ENCODE data around the gene OPCML. TPM values are rescaled to one million over a fixed set of nuclear protein-coding genes. Genes with fewer than 3 reads are reported as not detected.

OPCML gene
- total RNA-seq, 5 donors from 2014 or later (not counting 1 experiment from before 2014, with no cell fraction given): not detected

DNA sequence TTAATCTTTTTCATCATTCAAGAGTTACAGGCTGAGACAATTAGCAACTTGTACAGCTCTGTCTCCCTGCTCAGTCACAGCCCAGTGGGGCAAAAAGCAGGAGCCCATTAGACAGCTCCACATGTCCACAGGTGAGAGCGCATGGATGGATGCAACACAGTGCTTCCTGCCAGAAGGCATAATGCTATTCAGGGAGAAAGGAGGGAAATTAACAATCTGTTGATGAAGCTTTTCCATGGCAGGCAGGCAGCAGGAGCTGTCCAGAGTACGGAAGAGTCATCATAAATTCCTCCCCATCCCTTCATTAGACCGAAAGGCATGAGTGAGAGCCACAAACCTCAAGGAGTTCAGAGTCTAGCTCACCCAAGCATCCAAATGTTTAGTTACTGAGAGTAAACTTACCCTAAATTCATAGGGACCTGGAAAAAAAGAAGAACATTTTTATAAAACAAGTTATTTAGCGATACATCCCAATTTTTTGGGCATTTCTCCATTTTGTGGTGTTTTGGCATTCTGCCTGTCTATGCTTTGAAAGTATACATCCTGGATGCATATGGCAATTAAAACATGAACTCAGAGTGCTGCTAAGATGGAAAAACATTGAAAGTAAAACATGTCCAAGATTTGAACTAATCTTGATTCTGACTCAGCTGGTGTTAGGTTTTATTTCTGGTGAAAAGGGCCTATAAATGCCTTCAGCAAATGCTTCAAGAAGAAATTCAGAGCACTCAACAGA lies 428.1 kb downstream of the OPCML start:
- no peaks in the 10 kb centered on the region for H3K36me3 Mint-ChIP-seq
- H3K4me1 ChIP-seq (ENCODE audit: control insufficient read depth in 1 of 2, extremely low read depth in 1 of 2, insufficient read depth in 2 of 2, low read length in 2 of 2): no peaks in the 10 kb centered on the region
- no peak for ATAC-seq (replicated peaks in 1 of 4)

DNA sequence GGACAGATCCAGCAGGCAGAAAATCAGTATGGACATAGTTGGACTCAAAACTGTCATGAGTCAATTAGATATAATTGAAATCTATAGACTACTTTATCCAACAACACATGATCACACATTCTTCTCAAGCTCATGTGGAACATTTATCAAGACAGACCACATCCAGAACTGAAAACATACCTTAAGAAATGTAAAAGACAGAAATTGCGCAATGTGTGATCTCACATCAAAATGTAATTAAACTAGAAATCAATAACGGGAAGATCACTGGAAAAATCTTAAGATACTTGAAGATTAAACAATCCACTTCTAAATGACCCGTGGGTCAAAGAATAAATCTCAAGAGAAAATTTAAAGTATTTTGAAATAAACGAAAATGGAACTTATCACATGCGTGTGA lies 435.3 kb downstream of the OPCML start:
- Mint-ChIP-seq H3K27ac (no peak overlapping the region), H3K27me3 (peaks cover 0 to under 1% of the 10 kb centered on the region in 2 donors), H3K36me3 (no peaks in the 10 kb centered on the region), H3K4me3 (no peak overlapping the region), H3K4me1 (no peaks in the 10 kb centered on the region), H3K9me3 (peaks cover 4 to 12% (median 5%) of the 10 kb centered on the region in 3 donors)
- no peaks in the 10 kb centered on the region for H3K4me1 ChIP-seq (ENCODE audit: control insufficient read depth in 1 of 2, extremely low read depth in 1 of 2, insufficient read depth in 2 of 2, low read length in 2 of 2)
- H3K36me3 ChIP-seq (ENCODE audit: control insufficient read depth in 2 of 2, extremely low read depth in 1 of 2, insufficient read depth in 1 of 2, low read length in 1 of 2): no peaks in the 10 kb centered on the region
- no peak overlapping the region for H3K27ac ChIP-seq (ENCODE audit: low read length)
- POLR2A ChIA-PET: no interaction called here
- H3K27me3 ChIP-seq (replicated peaks in 1 of 2; ENCODE audit: control insufficient read depth in 2 of 2, extremely low read depth in 1 of 2, insufficient read depth in 2 of 2, low read length in 1 of 2): no peaks in the 10 kb centered on the region
- DNase-seq (no peak), ATAC-seq (replicated peaks in 1 of 4) (no peak)
- CTCF ChIA-PET: no interaction called here
- no peaks in the 10 kb centered on the region for H3K9me3 ChIP-seq
- no CpG with 5 or more reads among the region's 5 CpGs for WGBS (ENCODE audit: insufficient coverage)
- H3K4me3 ChIP-seq (ENCODE audit: control insufficient read depth in 1 of 2, extremely low read depth in 1 of 2, low read length in 1 of 2): no peak overlapping the region

More for the DNA sequence above, 428.1 kb downstream of the OPCML start:
- Histone ChIP-seq H3K9me3 (no peaks in the 10 kb centered on the region), H3K27ac (ENCODE audit: low read length) (no peak overlapping the region), H3K36me3 (ENCODE audit: control insufficient read depth in 2 of 2, extremely low read depth in 1 of 2, insufficient read depth in 1 of 2, low read length in 1 of 2) (no peaks in the 10 kb centered on the region), H3K4me3 (ENCODE audit: control insufficient read depth in 1 of 2, extremely low read depth in 1 of 2, low read length in 1 of 2) (no peak overlapping the region), H3K27me3 (replicated peaks in 1 of 2; ENCODE audit: control insufficient read depth in 2 of 2, extremely low read depth in 1 of 2, insufficient read depth in 2 of 2, low read length in 1 of 2) (no peaks in the 10 kb centered on the region)
- no peaks in the 10 kb centered on the region for H3K4me1 Mint-ChIP-seq
- H3K9me3 Mint-ChIP-seq: peaks cover 0 to 12% (median 0%) of the 10 kb centered on the region in 3 donors
- no peak for DNase-seq
- H3K4me3 Mint-ChIP-seq: no peak overlapping the region
- WGBS (ENCODE audit: insufficient coverage): no CpG with 5 or more reads among the region's 4 CpGs
- POLR2A ChIA-PET: no interaction called here
- no peak overlapping the region for H3K27ac Mint-ChIP-seq
- H3K27me3 Mint-ChIP-seq: peaks cover 0 to 3% of the 10 kb centered on the region in 2 donors
- CTCF ChIA-PET: no interaction called here

DNA sequence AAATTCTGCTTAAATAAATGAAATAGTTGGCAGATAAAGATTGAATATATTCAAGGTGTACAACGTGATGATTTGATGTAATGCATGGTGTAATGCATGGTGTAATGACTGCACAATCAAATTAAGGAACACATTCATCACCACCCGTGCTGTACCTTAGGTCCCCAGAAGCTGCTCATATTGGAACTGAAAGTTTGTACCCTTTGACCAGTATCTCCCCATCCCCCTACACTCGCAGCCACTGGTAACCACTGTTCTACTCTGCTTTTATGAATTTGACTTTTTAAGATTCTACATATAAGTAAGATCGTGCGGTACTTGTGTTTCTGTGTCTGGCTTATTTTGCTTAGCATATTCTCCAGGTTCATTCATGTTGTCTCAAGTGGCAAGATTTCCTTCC lies 445.8 kb downstream of the OPCML start:
- ATAC-seq (replicated peaks in 1 of 4): no peak
- WGBS (ENCODE audit: insufficient coverage): no CpG with 5 or more reads among the region's 5 CpGs

DNA sequence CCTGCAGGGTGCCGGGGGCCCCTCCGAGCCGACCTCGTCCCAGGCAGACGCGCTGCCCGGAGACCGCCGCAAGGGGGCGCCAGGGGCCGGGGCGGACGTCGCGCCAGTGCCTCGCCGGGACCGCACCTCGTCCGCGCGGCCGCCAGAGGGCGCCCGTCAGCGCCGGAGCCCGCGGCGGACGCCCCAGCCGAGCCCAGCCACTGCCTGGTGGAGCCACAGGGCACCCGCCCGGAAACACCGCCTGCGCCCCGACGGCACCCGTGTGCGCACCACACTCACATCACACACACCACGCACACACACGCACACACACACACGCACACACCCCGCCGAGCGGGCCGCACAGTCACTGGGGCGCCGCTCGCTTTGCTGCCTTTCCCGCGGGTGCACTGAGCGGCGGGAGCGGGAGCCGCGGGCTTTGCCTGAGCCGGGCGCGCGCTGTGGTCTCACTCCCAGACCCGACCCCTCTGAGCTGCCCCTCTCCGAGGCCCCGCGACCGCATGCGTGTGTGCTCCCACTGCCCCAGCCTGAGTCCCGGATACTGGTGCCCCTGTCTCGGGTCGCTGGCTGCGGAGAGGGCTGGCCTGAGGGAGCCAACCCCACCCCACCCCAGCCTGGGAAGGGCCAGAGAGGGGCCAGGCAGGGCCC lies 449.3 kb downstream of the OPCML start:
- 4% methylated on average over 71 of the region's 71 CpGs for WGBS (ENCODE audit: insufficient coverage)
- Mint-ChIP-seq H3K9me3 (peaks cover 0 to 7% (median 0%) of the 10 kb centered on the region in 3 donors), H3K4me3 (peak overlapping the region in 1 of 3 donors; percentile 23), H3K36me3 (no peaks in the 10 kb centered on the region), H3K27ac (no peak overlapping the region), H3K27me3 (peaks cover 32 to 45% of the 10 kb centered on the region in 2 donors), H3K4me1 (peaks cover 0 to 6% (median 0%) of the 10 kb centered on the region in 3 donors)
- ATAC-seq (replicated peaks in 1 of 4): peak; percentile 46 to 79 (median 71)
- Histone ChIP-seq H3K9me3 (no peaks in the 10 kb centered on the region), H3K27me3 (replicated peaks in 1 of 2; ENCODE audit: control insufficient read depth in 2 of 2, extremely low read depth in 1 of 2, insufficient read depth in 2 of 2, low read length in 1 of 2) (peaks cover 5 to 12% of the 10 kb centered on the region in 2 experiments), H3K4me3 (ENCODE audit: control insufficient read depth in 1 of 2, extremely low read depth in 1 of 2, low read length in 1 of 2) (no peak overlapping the region), H3K36me3 (ENCODE audit: control insufficient read depth in 2 of 2, extremely low read depth in 1 of 2, insufficient read depth in 1 of 2, low read length in 1 of 2) (no peaks in the 10 kb centered on the region), H3K4me1 (ENCODE audit: control insufficient read depth in 1 of 2, extremely low read depth in 1 of 2, insufficient read depth in 2 of 2, low read length in 2 of 2) (peaks cover 0 to 7% of the 10 kb centered on the region in 2 experiments), H3K27ac (ENCODE audit: low read length) (no peak overlapping the region)
- CTCF ChIA-PET: no interaction called here
- POLR2A ChIA-PET: no interaction called here
- DNase-seq: peak in 25 of 35 experiments; percentile 6 to 57 (median 18)

More for the DNA sequence above, 445.8 kb downstream of the OPCML start:
- H3K36me3 Mint-ChIP-seq: no peaks in the 10 kb centered on the region
- H3K4me3 ChIP-seq (ENCODE audit: control insufficient read depth in 1 of 2, extremely low read depth in 1 of 2, low read length in 1 of 2): no peak overlapping the region
- H3K9me3 Mint-ChIP-seq: peaks cover 0 to 14% (median 0%) of the 10 kb centered on the region in 3 donors
- DNase-seq: no peak
- peaks cover 32 to 37% of the 10 kb centered on the region in 2 donors for H3K27me3 Mint-ChIP-seq
- H3K4me1 ChIP-seq (ENCODE audit: control insufficient read depth in 1 of 2, extremely low read depth in 1 of 2, insufficient read depth in 2 of 2, low read length in 2 of 2): peaks cover 0 to 7% of the 10 kb centered on the region in 2 experiments
- H3K4me3 Mint-ChIP-seq: no peak overlapping the region
- peaks cover 0 to 6% (median 0%) of the 10 kb centered on the region in 3 donors for H3K4me1 Mint-ChIP-seq
- peaks cover 5 to 12% of the 10 kb centered on the region in 2 experiments for H3K27me3 ChIP-seq (replicated peaks in 1 of 2; ENCODE audit: control insufficient read depth in 2 of 2, extremely low read depth in 1 of 2, insufficient read depth in 2 of 2, low read length in 1 of 2)
- H3K27ac Mint-ChIP-seq: no peak overlapping the region
- no peak overlapping the region for H3K27ac ChIP-seq (ENCODE audit: low read length)
- CTCF ChIA-PET: no interaction called here
- H3K36me3 ChIP-seq (ENCODE audit: control insufficient read depth in 2 of 2, extremely low read depth in 1 of 2, insufficient read depth in 1 of 2, low read length in 1 of 2): no peaks in the 10 kb centered on the region
- no peaks in the 10 kb centered on the region for H3K9me3 ChIP-seq
- POLR2A ChIA-PET: no interaction called here

DNA sequence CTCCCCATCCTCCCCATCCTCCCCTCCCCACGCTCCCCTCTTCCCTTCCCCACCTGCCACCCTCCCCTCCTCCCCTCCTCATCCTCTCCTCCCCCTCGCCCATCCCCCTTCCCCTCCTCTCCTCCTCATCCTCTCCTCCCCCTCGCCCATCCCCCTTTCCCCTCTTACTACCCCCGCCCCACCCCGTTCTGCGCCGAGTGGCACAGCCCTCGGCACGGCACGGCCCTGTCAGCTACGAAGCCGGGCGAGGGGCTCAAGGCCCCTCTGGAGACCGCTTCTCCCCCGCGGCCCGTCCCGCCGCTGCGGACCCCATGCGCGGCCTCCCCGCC lies 449.9 kb downstream of the OPCML start:
- WGBS (ENCODE audit: insufficient coverage): 15% methylated on average over 20 of the region's 23 CpGs
- H3K4me3 ChIP-seq (ENCODE audit: control insufficient read depth in 1 of 2, extremely low read depth in 1 of 2, low read length in 1 of 2): no peak overlapping the region
- Mint-ChIP-seq H3K27ac (no peak overlapping the region), H3K36me3 (no peaks in the 10 kb centered on the region), H3K4me1 (peaks cover 0 to 6% (median 0%) of the 10 kb centered on the region in 3 donors), H3K27me3 (peaks cover 32 to 45% of the 10 kb centered on the region in 2 donors), H3K9me3 (peaks cover 0 to 7% (median 0%) of the 10 kb centered on the region in 3 donors), H3K4me3 (no peak overlapping the region)
- no peak for ATAC-seq (replicated peaks in 1 of 4)
- ChIA-PET CTCF (no interaction called here), POLR2A (no interaction called here)
- no peak overlapping the region for H3K27ac ChIP-seq (ENCODE audit: low read length)
- peaks cover 0 to 7% of the 10 kb centered on the region in 2 experiments for H3K4me1 ChIP-seq (ENCODE audit: control insufficient read depth in 1 of 2, extremely low read depth in 1 of 2, insufficient read depth in 2 of 2, low read length in 2 of 2)
- no peaks in the 10 kb centered on the region for H3K9me3 ChIP-seq
- peaks cover 5 to 12% of the 10 kb centered on the region in 2 experiments for H3K27me3 ChIP-seq (replicated peaks in 1 of 2; ENCODE audit: control insufficient read depth in 2 of 2, extremely low read depth in 1 of 2, insufficient read depth in 2 of 2, low read length in 1 of 2)
- no peaks in the 10 kb centered on the region for H3K36me3 ChIP-seq (ENCODE audit: control insufficient read depth in 2 of 2, extremely low read depth in 1 of 2, insufficient read depth in 1 of 2, low read length in 1 of 2)
- peak in 1 of 35 experiments; percentile 3 for DNase-seq

DNA sequence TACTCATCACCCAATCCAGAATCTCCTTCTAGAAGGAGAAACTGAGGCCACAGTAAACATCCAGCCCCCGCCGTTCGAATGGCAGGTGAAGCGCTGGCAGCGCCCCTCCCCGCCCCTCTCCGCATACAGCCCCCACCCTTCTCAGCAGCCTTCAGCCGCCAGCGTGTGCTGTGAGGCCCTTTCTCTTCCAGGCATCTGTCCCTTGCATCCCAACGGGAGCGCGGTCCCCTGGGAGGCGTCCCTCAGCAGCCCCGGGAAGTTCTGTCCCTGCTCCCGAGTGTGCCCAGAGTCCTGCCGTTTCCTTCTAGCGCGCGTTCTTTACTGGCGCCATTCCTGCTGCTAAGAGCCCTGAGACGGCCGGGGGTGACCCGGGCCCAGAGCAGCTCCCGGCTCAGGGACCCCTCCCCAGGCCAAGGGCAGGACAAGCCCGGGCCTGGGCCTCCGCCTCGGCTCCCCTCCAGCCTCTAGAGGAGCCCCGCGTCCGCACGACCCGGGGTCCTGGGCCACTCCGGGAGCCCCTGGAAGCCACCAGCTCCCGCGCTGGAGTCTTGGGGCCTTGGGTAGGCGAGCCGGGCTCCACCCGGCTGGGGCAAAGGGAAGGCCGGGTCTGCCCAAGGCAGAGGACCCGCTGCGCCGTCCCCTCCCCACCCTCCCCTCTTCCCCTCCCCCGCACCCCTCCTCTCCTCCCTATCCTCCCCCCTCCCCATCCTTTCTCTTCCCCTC lies 450.4 kb downstream of the OPCML start:
- Histone ChIP-seq H3K4me3 (ENCODE audit: control insufficient read depth in 1 of 2, extremely low read depth in 1 of 2, low read length in 1 of 2) (no peak overlapping the region), H3K9me3 (no peaks in the 10 kb centered on the region), H3K27me3 (replicated peaks in 1 of 2; ENCODE audit: control insufficient read depth in 2 of 2, extremely low read depth in 1 of 2, insufficient read depth in 2 of 2, low read length in 1 of 2) (peaks cover 5 to 12% of the 10 kb centered on the region in 2 experiments), H3K27ac (ENCODE audit: low read length) (no peak overlapping the region), H3K36me3 (ENCODE audit: control insufficient read depth in 2 of 2, extremely low read depth in 1 of 2, insufficient read depth in 1 of 2, low read length in 1 of 2) (no peaks in the 10 kb centered on the region), H3K4me1 (ENCODE audit: control insufficient read depth in 1 of 2, extremely low read depth in 1 of 2, insufficient read depth in 2 of 2, low read length in 2 of 2) (peaks cover 0 to 7% of the 10 kb centered on the region in 2 experiments)
- CTCF ChIA-PET: no interaction called here
- peaks cover 0 to 7% (median 0%) of the 10 kb centered on the region in 3 donors for H3K9me3 Mint-ChIP-seq
- POLR2A ChIA-PET: no interaction called here
- DNase-seq: no peak
- WGBS (ENCODE audit: insufficient coverage): 84% methylated on average over 31 of the region's 43 CpGs
- H3K36me3 Mint-ChIP-seq: no peaks in the 10 kb centered on the region
- H3K27me3 Mint-ChIP-seq: peaks cover 30 to 45% of the 10 kb centered on the region in 2 donors
- H3K27ac Mint-ChIP-seq: no peak overlapping the region
- H3K4me3 Mint-ChIP-seq: no peak overlapping the region
- peaks cover 0 to 6% (median 0%) of the 10 kb centered on the region in 3 donors for H3K4me1 Mint-ChIP-seq
- ATAC-seq (replicated peaks in 1 of 4): no peak
